Measurements from ENCODE around the gene SOX18. TPM values are rescaled to one million over a fixed set of nuclear protein-coding genes. Genes with fewer than 3 reads are reported as not detected.

The SOX18 gene
- total RNA-seq, 4 donors from 2014 or later = 7.5 to 16.9 (median 10.6) TPM

DNA sequence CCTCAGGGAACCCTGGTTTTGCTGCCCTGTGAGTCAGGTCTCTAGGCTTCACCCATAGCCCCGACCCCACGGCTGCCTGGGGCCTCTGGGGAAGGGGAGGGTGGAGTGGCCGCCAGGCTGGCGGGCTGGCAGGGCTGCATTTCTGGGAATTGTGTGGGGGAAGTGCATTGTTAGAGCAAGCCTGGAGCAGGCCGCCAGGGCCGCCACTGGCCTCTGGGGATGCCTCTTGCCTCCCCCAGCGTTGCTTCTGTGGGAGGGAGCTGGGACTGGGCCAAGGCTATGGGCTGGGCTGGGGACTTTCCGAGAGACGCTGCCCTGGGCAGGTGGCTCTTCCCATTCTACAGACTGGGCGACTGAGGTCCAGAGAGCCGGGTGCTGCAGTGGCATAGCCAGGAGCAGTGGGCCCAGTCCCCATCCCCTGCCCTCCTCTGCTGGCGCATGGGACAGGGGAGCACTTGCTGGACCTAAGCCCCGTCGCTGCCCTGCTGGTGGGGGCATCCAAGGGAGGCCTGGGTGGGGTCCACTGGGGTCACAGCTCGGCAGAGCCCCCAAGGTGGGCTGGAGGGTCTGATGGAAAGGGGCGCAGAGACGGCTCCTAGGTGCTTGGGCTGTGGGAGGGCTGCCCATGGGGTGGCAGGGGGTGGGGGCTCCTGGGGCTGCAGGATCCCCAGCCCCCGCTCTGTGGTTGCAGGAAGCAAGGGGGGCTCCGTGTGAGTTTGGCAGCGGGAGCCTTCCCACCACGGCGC, 6.6 kb upstream of the SOX18 start:
- H3K27me3 ChIP-seq = no peaks in the 10 kb centered on the region

DNA sequence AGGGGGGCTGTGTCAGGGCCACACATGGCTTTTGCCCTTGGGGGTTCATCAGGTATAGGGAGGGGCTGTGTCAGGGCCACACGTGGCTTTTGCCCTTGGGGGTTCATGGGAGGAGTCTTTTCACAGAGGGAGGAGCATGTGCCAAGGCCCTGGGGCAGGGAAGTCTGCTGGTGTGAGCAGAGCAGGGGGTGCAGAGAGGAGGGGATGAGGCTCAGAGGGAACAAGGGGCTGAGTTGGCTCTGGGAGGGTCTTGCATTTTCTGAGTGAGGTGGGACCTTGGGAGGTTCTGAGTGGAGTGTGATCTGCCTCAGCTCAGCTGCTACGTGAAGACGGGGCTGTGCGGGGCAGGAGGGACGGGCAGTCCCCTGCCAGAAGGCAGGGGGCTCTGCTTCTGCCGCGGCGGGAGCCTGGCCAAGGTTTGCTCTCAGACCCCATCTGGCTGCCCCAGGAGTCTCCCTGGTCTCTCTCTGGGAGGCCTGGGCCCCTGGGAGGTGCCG, 6.0 kb upstream of the SOX18 start:
- no peaks in the 10 kb centered on the region for H3K27me3 ChIP-seq

More for the DNA sequence above, 6.6 kb upstream of the SOX18 start:
- intact Hi-C loops (cut with DNase I) = no loop called here
- no peaks in the 10 kb centered on the region for H3K36me3 ChIP-seq
- peak overlapping the region; percentile 39 to 59 (median 43) for H3K27ac ChIP-seq
- peak in 1 of 2 donors; percentile 33 for DNase-seq
- no peak for TF ChIP-seq POLR2A (IDR thresholded peaks at IDR 0.05)
- TF ChIP-seq, protein P1, sequence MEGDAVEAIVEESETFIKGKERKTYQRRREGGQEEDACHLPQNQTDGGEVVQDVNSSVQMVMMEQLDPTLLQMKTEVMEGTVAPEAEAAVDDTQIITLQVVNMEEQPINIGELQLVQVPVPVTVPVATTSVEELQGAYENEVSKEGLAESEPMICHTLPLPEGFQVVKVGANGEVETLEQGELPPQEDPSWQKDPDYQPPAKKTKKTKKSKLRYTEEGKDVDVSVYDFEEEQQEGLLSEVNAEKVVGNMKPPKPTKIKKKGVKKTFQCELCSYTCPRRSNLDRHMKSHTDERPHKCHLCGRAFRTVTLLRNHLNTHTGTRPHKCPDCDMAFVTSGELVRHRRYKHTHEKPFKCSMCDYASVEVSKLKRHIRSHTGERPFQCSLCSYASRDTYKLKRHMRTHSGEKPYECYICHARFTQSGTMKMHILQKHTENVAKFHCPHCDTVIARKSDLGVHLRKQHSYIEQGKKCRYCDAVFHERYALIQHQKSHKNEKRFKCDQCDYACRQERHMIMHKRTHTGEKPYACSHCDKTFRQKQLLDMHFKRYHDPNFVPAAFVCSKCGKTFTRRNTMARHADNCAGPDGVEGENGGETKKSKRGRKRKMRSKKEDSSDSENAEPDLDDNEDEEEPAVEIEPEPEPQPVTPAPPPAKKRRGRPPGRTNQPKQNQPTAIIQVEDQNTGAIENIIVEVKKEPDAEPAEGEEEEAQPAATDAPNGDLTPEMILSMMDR (IDR thresholded peaks at IDR 0.05) = no peak
- no peaks in the 10 kb centered on the region for H3K9me3 ChIP-seq
- no peak overlapping the region for H3K4me3 ChIP-seq (replicated peaks in 1 of 3)
- no peaks in the 10 kb centered on the region for H3K4me1 ChIP-seq
- WGBS, 2 donors = 26 to 37% methylated on average over 9 to 14 of the region's 22 CpGs

DNA sequence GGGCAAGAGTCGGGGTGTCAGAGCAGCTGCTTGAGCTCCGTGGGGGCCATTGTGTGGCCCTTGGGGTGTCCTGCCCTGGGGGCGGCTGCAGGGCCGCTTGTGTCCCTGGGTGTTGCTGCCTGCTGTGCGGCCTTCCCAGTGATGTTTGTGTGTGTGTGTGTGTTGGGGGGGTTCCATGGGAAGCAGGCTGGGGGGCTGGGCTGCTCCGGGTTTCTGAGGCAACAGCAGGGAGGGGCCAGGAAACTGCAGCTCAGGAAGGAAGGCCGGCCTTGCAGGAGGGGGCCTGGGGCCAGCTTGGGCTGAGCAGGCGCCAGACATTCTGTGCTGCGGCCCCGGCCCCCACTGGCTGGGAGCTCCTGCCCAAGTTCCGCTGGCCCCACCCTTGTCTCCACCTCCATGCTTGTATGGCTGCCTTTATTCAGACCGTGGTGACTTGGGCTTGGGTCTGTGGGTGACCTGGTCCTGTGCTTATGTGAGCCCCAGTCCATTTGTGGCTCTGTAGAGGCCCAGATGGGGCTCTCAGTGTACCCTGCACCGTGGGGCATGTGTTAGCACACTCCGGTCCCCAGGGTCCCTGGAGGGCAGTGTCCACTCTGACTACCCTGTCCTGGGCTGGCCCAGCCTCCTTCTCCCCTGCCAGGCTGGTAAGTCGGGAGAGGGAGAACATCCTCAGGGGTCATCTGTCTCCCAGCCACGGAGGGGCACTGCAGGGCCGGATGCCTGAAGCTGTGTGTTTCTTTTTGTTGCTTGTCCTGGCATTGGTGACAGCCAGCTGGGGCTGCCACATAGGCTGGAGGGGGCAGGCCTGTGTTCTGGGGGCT, 4.6 kb upstream of the SOX18 start:
- intact Hi-C loops (cut with DNase I) = no loop called here
- Histone ChIP-seq H3K4me3 (replicated peaks in 1 of 3) (no peak overlapping the region), H3K27ac (peak overlapping the region; percentile 26 to 36 (median 33)), H3K36me3 (no peaks in the 10 kb centered on the region), H3K4me1 (peaks cover 3 to 5% of the 10 kb centered on the region in 2 donors), H3K9me3 (no peaks in the 10 kb centered on the region), H3K27me3 (peaks cover 4% of the 10 kb centered on the region)
- no peak for TF ChIP-seq POLR2A (IDR thresholded peaks at IDR 0.05)
- TF ChIP-seq, protein P1 (IDR thresholded peaks at IDR 0.05) = no peak
- 33 to 34% methylated on average over 6 to 7 of the region's 17 CpGs for WGBS, 2 donors
- DNase-seq = peak; percentile 36 to 45

More for the DNA sequence above, 6.0 kb upstream of the SOX18 start:
- H3K4me3 ChIP-seq (replicated peaks in 1 of 3) = no peak overlapping the region
- no peaks in the 10 kb centered on the region for H3K36me3 ChIP-seq
- WGBS, 2 donors = 74 to 76% methylated on average over 5 to 9 of the region's 9 CpGs
- TF ChIP-seq, protein P1 (IDR thresholded peaks at IDR 0.05) = no peak
- no peak for TF ChIP-seq POLR2A (IDR thresholded peaks at IDR 0.05)
- H3K9me3 ChIP-seq = no peaks in the 10 kb centered on the region
- peak overlapping the region; percentile 39 to 59 (median 43) for H3K27ac ChIP-seq
- no peaks in the 10 kb centered on the region for H3K4me1 ChIP-seq
- no peak for DNase-seq
- intact Hi-C loops (cut with DNase I) = no loop called here

DNA sequence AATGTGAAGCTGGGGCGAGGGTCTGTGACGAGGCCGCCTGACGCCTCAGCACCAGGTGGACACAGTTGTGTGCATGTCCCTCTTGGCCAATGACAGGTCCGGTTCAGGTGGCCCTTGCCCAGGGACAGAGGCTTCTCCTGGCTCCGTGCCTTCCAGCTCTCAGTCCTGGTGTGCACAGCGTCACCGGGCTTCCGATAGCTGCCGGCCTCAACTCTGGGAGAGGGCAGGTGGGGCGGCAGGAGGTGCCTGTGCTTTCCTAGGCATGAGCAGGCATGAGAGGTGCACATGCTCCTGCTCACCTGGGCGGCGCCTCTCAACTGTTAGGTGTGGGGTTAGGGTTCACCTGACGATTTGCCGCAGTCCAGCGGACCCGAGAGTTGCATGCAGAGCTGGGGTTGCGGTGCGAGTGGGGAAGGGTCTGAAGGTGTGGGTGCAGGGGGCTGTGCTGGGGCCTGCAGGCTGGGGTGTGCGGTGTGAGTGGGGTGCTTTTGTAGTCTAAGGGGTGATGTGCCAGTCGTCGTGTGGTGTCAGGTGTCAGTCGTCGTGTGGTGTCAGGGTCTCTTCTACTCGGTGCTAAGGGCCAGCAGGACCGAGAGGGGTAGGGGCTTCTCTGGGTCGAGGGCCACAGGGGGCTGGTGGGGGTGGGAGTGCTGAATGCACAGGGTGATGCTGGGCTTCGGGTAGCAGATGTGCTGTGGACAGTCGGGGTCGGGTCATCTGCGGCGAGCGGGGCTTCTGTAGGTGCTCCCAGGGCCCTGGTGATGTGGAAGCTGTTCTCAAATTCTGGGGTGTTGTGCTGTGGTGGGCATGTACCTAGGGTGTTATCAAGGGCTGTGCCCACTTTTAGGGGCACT, 3.8 kb upstream of the SOX18 start:
- WGBS, 2 donors = 78 to 80% methylated on average over 22 to 23 of the region's 33 CpGs
- Histone ChIP-seq H3K4me3 (replicated peaks in 1 of 3) (no peak overlapping the region), H3K36me3 (no peaks in the 10 kb centered on the region), H3K9me3 (no peaks in the 10 kb centered on the region), H3K4me1 (peaks cover 3 to 10% of the 10 kb centered on the region in 2 donors), H3K27ac (peak overlapping the region in 2 of 3 donors; percentile 52 to 70), H3K27me3 (peaks cover 4% of the 10 kb centered on the region)
- intact Hi-C loops (cut with DNase I) = no loop called here
- DNase-seq = no peak
- TF ChIP-seq, protein P1 (IDR thresholded peaks at IDR 0.05) = no peak
- no peak for TF ChIP-seq POLR2A (IDR thresholded peaks at IDR 0.05)

Data from thyroid gland (tissue), 4 donors.